PC-9 (cell line): ENCODE results near the gene DRAM1.

Experiments used
- CTCF ChIP-seq: fragments of 200-600 bp; sonication (generic); conservative IDR thresholded peaks from 2 replicates; pipeline ENCODE4 v1.6.1; 2017; ENCODE audit warnings: mixed run types, antibody characterized with exemption, mild to moderate bottlenecking, moderate library complexity
- EZH2 ChIP-seq: fragments of 200-600 bp; sonication (generic); IDR thresholded peaks from 2 replicates; pipeline ENCODE4 v1.8.0; 2017; ENCODE audit warnings: antibody characterized with exemption, low read depth

GRCh38 chr12:101967506-101967905 lies 90.1 kb downstream of the DRAM1 start:
- no peak for TF ChIP-seq EZH2
- no peak for TF ChIP-seq CTCF
